IPS-15b (cell line): ENCODE measurements around the gene NSDHL.

Source experiments
- H3K27me3 ChIP-seq: one replicate; pipeline ENCODE4 v1.6.1; 2013; ENCODE audit warnings: low read length; ENCODE audit not compliant: control insufficient read depth, insufficient read depth
- H3K36me3 ChIP-seq: one replicate; pipeline ENCODE4 v1.6.1; 2013; ENCODE audit warnings: low read length; ENCODE audit not compliant: control insufficient read depth, insufficient read depth
- H3K4me1 ChIP-seq: one replicate; pipeline ENCODE4 v1.6.1; 2013; ENCODE audit warnings: mild to moderate bottlenecking, low read length; ENCODE audit not compliant: control insufficient read depth, insufficient read depth
- H3K4me3 ChIP-seq: one replicate; pipeline ENCODE4 v1.5.1; 2013; ENCODE audit warnings: low read depth, low read length
- H3K9ac ChIP-seq: one replicate; pipeline ENCODE4 v1.6.1; 2013; ENCODE audit warnings: low read depth, mild to moderate bottlenecking, low read length
- H3K9me3 ChIP-seq: one replicate; pipeline ENCODE4 v1.6.1; 2013; ENCODE audit warnings: mild to moderate bottlenecking, low read length; ENCODE audit not compliant: control insufficient read depth, insufficient read depth

The NSDHL gene

GRCh38 chrX:152896450-152896849 lies 65.6 kb downstream of the NSDHL start:
- Histone ChIP-seq H3K9ac (no peak overlapping the region), H3K27me3 (no peaks in the 10 kb centered on the region), H3K36me3 (no peaks in the 10 kb centered on the region), H3K9me3 (no peaks in the 10 kb centered on the region), H3K4me1 (peaks cover 4% of the 10 kb centered on the region), H3K4me3 (no peak overlapping the region)

GRCh38 chrX:152897222-152898131 lies 66.6 kb downstream of the NSDHL start, which contains the start of gene ZNF185:
Gene ZNF185, plus strand, starts transcription at chrX:152898067. Its CDS starts 16,423 bp downstream, at chrX:152914490.
- no peaks in the 10 kb centered on the region for H3K4me1 ChIP-seq
- peak within 1 kb of the TSS; percentile 37 for H3K4me3 ChIP-seq
- H3K27me3 ChIP-seq = no peaks in the 10 kb centered on the region
- H3K36me3 ChIP-seq = no peaks in the 10 kb centered on the region
- no peak within 1 kb of the TSS for H3K9ac ChIP-seq
- no peaks in the 10 kb centered on the region for H3K9me3 ChIP-seq

GRCh38 chrX:152898442-152898841 lies 67.6 kb downstream of the NSDHL start:
- Histone ChIP-seq H3K4me3 (peak overlapping the region; percentile 37), H3K36me3 (no peaks in the 10 kb centered on the region), H3K4me1 (no peaks in the 10 kb centered on the region), H3K27me3 (no peaks in the 10 kb centered on the region), H3K9ac (no peak overlapping the region), H3K9me3 (no peaks in the 10 kb centered on the region)

GRCh38 chrX:152899111-152899873 lies 68.4 kb downstream of the NSDHL start:
- Histone ChIP-seq H3K27me3 (no peaks in the 10 kb centered on the region), H3K9ac (no peak overlapping the region), H3K36me3 (no peaks in the 10 kb centered on the region), H3K4me3 (no peak overlapping the region), H3K9me3 (no peaks in the 10 kb centered on the region), H3K4me1 (peaks cover 2% of the 10 kb centered on the region)

- Histone ChIP-seq H3K27me3 (no peaks in the 10 kb centered on the region), H3K4me3 (no peak overlapping the region), H3K9me3 (no peaks in the 10 kb centered on the region), H3K36me3 (no peaks in the 10 kb centered on the region), H3K9ac (no peak overlapping the region), H3K4me1 (peaks cover 2% of the 10 kb centered on the region)
Measured at GRCh38 chrX:152899874-152900719, 69.2 kb downstream of the NSDHL start.

GRCh38 chrX:152900937-152901445 lies 70.1 kb downstream of the NSDHL start:
- Histone ChIP-seq H3K4me3 (no peak overlapping the region), H3K4me1 (peaks cover 2% of the 10 kb centered on the region), H3K27me3 (peaks cover under 1% of the 10 kb centered on the region)

GRCh38 chrX:152901816-152902501 lies 71.1 kb downstream of the NSDHL start:
- Histone ChIP-seq H3K9me3 (no peaks in the 10 kb centered on the region), H3K27me3 (peaks cover 2% of the 10 kb centered on the region), H3K9ac (no peak overlapping the region), H3K36me3 (no peaks in the 10 kb centered on the region), H3K4me3 (no peak overlapping the region), H3K4me1 (peaks cover 2% of the 10 kb centered on the region)

More at GRCh38 chrX:152900937-152901445, 70.1 kb downstream of the NSDHL start:
- Histone ChIP-seq H3K9ac (no peak overlapping the region), H3K9me3 (no peaks in the 10 kb centered on the region), H3K36me3 (no peaks in the 10 kb centered on the region)

GRCh38 chrX:152902502-152902820 lies 71.6 kb downstream of the NSDHL start:
- Histone ChIP-seq H3K4me3 (no peak overlapping the region), H3K27me3 (peaks cover 2% of the 10 kb centered on the region), H3K9ac (no peak overlapping the region), H3K36me3 (no peaks in the 10 kb centered on the region), H3K9me3 (no peaks in the 10 kb centered on the region), H3K4me1 (peaks cover 2% of the 10 kb centered on the region)

- H3K4me1 ChIP-seq = peaks cover 2% of the 10 kb centered on the region
- H3K36me3 ChIP-seq = no peaks in the 10 kb centered on the region
- no peak overlapping the region for H3K9ac ChIP-seq
- peaks cover 2% of the 10 kb centered on the region for H3K27me3 ChIP-seq
- no peaks in the 10 kb centered on the region for H3K9me3 ChIP-seq
- H3K4me3 ChIP-seq = no peak overlapping the region
Measured at GRCh38 chrX:152903589-152903988, 72.7 kb downstream of the NSDHL start.

GRCh38 chrX:152904151-152905080 lies 73.6 kb downstream of the NSDHL start:
- no peaks in the 10 kb centered on the region for H3K36me3 ChIP-seq
- H3K27me3 ChIP-seq = peaks cover 2% of the 10 kb centered on the region
- no peaks in the 10 kb centered on the region for H3K9me3 ChIP-seq
- peak overlapping the region; percentile 26 for H3K4me3 ChIP-seq
- peaks cover 2% of the 10 kb centered on the region for H3K4me1 ChIP-seq
- no peak overlapping the region for H3K9ac ChIP-seq
